Activated B cell treated with CpG ODN at 0.5 μM for 24 hours (primary cell): ENCODE data around the gene OR10P1. TPM values are rescaled to one million over a fixed set of nuclear protein-coding genes. Genes with fewer than 3 reads are reported as not detected.

Experiments used
- ATAC-seq: fragments of 200-7000 bp; cut with Tn5 transposase; one replicate; pipeline ENCODE4 v1.10.0; 2021; ENCODE audit warnings: low read depth, mild to moderate bottlenecking, moderate library complexity
- CTCF ChIA-PET: fragments of 350-600 bp; sonication (Branson Sonifier 250); formaldehyde crosslinking; loops from one replicate; lab custom pipeline; 2021; ENCODE audit warnings: antibody characterized with exemption; lab: Charles Lee
- POLR2A ChIA-PET: fragments of 350-600 bp; sonication (Branson Sonifier 250); formaldehyde crosslinking; loops from one replicate; lab custom pipeline; 2021; ENCODE audit warnings: antibody characterized with exemption; lab: Charles Lee
- DNase-seq: peaks from one replicate; pipeline ENCODE4 v3.0.0; 2022
- H3K27ac Mint-ChIP-seq: one replicate; pipeline ENCODE4 v1.8.0; 2020; ENCODE audit warnings: mixed read lengths
- H3K27me3 Mint-ChIP-seq: one replicate; pipeline ENCODE4 v1.8.0; 2021; ENCODE audit warnings: mixed read lengths
- H3K36me3 Mint-ChIP-seq: one replicate; pipeline ENCODE4 v1.8.0; 2021; ENCODE audit warnings: low read depth, mixed read lengths
- H3K4me1 Mint-ChIP-seq: one replicate; pipeline ENCODE4 v1.8.0; 2021; ENCODE audit warnings: mixed read lengths
- H3K4me3 Mint-ChIP-seq: one replicate; pipeline ENCODE4 v1.8.0; 2020; ENCODE audit warnings: mild to moderate bottlenecking, mixed read lengths
- H3K9me3 Mint-ChIP-seq: one replicate; pipeline ENCODE4 v1.8.0; 2020; ENCODE audit warnings: mixed read lengths
- CTCF ChIP-seq: fragments of 200-600 bp; IDR thresholded peaks from one replicate; pipeline ENCODE4 v1.8.0; 2022; ENCODE audit warnings: antibody characterized with exemption, mild to moderate bottlenecking
- intact Hi-C: fragments of 100-400 bp; cut with micrococcal nuclease; formaldehyde crosslinking; loops from one replicate; pipeline ENCODE4 v1.15.1; 2024
- total RNA-seq: library from RNA; stranded (reverse); gene quantifications from 2 replicates; pipeline ENCODE4 v1.2.3, GENCODE V29; 2022

Gene OR10P1
- total RNA-seq, 1 donor from 2014 or later: not detected

- ATAC-seq (peak; percentile 28), DNase-seq (no peak)
- H3K4me1 Mint-ChIP-seq: peaks cover 33% of the 10 kb centered on the region
- no peaks in the 10 kb centered on the region for H3K27me3 Mint-ChIP-seq
- ChIA-PET CTCF (interaction anchor here (0.8 to 1.4 kb wide), 4 partner anchors 8 to 56 kb away, joined by 3 to 4 read pairs (median 4); no protein-coding TSS in a partner anchor), POLR2A (interaction anchor here (0.9 to 1.9 kb wide), 2 partner anchors 8 to 35 kb away, joined by 4 to 10 read pairs; partner anchors contain the start of gene BLOC1S1)
- no peak for TF ChIP-seq CTCF
- H3K27ac Mint-ChIP-seq: no peak overlapping the region
- H3K9me3 Mint-ChIP-seq: no peaks in the 10 kb centered on the region
- H3K4me3 Mint-ChIP-seq: peak overlapping the region; percentile 68
- H3K36me3 Mint-ChIP-seq: no peaks in the 10 kb centered on the region
- intact Hi-C loops: loop anchor here (2.0 kb wide), 1 partner anchor 25 kb away; the partner anchor contains the start of gene ITGA7
Measured at GRCh38 chr12:55681142-55682077, 44.7 kb downstream of the OR10P1 start.

- no peak for TF ChIP-seq CTCF
- DNase-seq: no peak
- Mint-ChIP-seq H3K36me3 (no peaks in the 10 kb centered on the region), H3K4me3 (peak overlapping the region; percentile 68), H3K27ac (no peak overlapping the region), H3K27me3 (no peaks in the 10 kb centered on the region), H3K9me3 (no peaks in the 10 kb centered on the region), H3K4me1 (peaks cover 36% of the 10 kb centered on the region)
- intact Hi-C loops: loop anchor here (2.0 kb wide), 1 partner anchor 25 kb away; the partner anchor contains the start of gene ITGA7
- peak; percentile 66 for ATAC-seq
- POLR2A ChIA-PET: interaction anchor here (0.7 to 1.9 kb wide), 7 partner anchors 9 to 229 kb away, joined by 3 to 10 read pairs (median 4); partner anchors contain the start of gene BLOC1S1
- CTCF ChIA-PET: interaction anchor here (0.8 to 1.4 kb wide), 4 partner anchors 9 to 55 kb away, joined by 3 to 4 read pairs (median 4); no protein-coding TSS in a partner anchor
Measured at GRCh38 chr12:55682087-55682796, 45.5 kb downstream of the OR10P1 start.

GRCh38 chr12:55683676-55684075 lies 47.0 kb downstream of the OR10P1 start:
- Mint-ChIP-seq H3K4me3 (no peak overlapping the region), H3K36me3 (no peaks in the 10 kb centered on the region), H3K9me3 (no peaks in the 10 kb centered on the region), H3K27ac (no peak overlapping the region), H3K27me3 (no peaks in the 10 kb centered on the region), H3K4me1 (peaks cover 41% of the 10 kb centered on the region)
- no peak for TF ChIP-seq CTCF
- ATAC-seq: no peak
- ChIA-PET POLR2A (interaction anchor here (1.4 kb wide), 1 partner anchor 32 kb away, joined by 3 read pairs; the partner anchor contains the start of gene BLOC1S1), CTCF (interaction anchor here (1.4 kb wide), 1 partner anchor 27 kb away, joined by 4 read pairs; no protein-coding TSS in a partner anchor)
- intact Hi-C loops: loop anchor here (2.0 kb wide), 1 partner anchor 23 kb away; the partner anchor contains the start of gene ITGA7
- no peak for DNase-seq

GRCh38 chr12:55684761-55685370 lies 48.2 kb downstream of the OR10P1 start:
- TF ChIP-seq CTCF: no peak
- Mint-ChIP-seq H3K27ac (no peak overlapping the region), H3K4me1 (peaks cover 41% of the 10 kb centered on the region), H3K36me3 (no peaks in the 10 kb centered on the region), H3K27me3 (no peaks in the 10 kb centered on the region), H3K9me3 (no peaks in the 10 kb centered on the region), H3K4me3 (no peak overlapping the region)
- intact Hi-C loops: no loop called here
- DNase-seq: no peak
- POLR2A ChIA-PET: no interaction called here
- no peak for ATAC-seq
- CTCF ChIA-PET: no interaction called here
